Measurements from ENCODE around the gene PLEKHG4B. TPM values are rescaled to one million over a fixed set of nuclear protein-coding genes. Genes with fewer than 3 reads are reported as not detected.
"Not testable (repeated sequence)": the region's sequence is repeated elsewhere in the genome, so short reads cannot be mapped to it uniquely, and the experiment has no call there.

The PLEKHG4B gene
- total and polyA plus RNA-seq, 2 of the 8 experiments (the other 6 are each of a cell fraction or from before 2014, with no cell fraction given), result 31.1 to 43.6 TPM

DNA sequence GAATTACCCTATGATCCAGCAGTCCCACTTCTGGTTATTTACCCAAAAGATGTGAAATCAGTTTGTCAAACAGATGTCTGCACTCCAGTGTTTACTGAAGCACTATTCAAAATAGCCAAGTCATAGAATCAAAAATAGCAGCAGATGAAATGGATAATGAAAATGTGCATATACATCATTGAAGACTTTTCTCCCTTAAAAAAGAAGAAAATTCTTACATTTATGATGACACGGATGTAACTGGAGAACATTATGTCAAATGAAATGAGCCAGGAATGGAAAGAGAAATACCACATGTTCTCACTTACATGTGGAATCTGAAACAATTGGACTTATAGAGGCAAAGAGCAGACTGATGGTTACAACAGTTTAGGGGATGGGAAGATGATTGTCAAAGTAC lies 21.5 kb upstream of the PLEKHG4B start (continued):
- TF ChIP-seq TAF7 (optimal IDR thresholded peaks at IDR 0.05; ENCODE audit: borderline replicate concordance, low read depth, low read length), result no peak
- no peak for TF ChIP-seq RFX5 (IDR thresholded peaks at IDR 0.05; ENCODE audit: borderline replicate concordance, low read depth, low read length)
- no peak for TF ChIP-seq HDAC6 (IDR thresholded peaks at IDR 0.05; ENCODE audit: low read depth, low read length)
- no peak for TF ChIP-seq MAFK (IDR thresholded peaks at IDR 0.05; ENCODE audit: low read depth, low read length)
- no peak for TF ChIP-seq TAF1 (IDR thresholded peaks at IDR 0.05; ENCODE audit: low read depth, low read length)
- TF ChIP-seq YY1 (IDR thresholded peaks at IDR 0.05; ENCODE audit: low read depth, low read length), result no peak

DNA sequence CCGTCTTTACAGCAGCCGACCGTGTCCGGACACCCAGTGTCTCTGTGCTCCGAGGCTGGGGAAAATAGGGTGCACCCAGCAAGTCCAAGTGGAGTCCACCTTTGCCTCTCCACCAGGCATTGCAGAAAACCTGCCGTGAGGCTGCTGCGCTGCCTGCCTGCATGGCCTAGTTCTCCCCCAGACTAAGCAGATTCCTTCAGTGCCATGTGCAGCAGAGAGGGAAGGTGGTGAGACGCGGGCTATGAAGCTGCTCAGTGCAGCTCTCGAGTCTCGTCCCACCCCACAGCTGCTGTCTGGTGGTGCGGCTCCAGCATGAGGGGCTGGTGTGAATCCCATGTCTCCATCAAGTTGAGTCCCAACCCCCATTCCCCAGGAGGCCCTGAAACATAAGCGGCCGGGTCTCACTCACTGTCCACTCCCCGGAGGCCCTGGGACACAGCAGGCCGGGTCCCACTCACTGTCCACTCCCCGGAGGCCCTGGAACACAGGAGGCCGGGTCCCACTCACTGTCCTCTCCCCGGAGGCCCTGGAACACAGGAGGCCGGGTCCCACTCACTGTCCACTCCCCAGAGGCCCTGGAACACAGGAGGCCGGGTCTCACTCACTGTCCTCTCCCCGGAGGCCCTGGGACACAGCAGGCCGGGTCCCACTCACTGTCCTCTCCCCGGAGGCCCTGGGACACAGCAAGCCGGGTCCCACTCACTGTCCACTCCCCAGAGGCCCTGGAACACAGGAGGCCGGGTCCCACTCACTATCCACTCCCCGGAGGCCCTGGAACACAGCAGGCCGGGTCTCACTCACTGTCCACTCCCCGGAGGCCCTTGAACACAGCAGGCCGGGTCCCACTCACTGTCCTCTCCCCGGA lies 19.4 kb upstream of the PLEKHG4B start:
- H4K5ac ChIP-seq (ENCODE audit: insufficient read length, low read depth, low read length); H2BK5ac ChIP-seq (ENCODE audit: low read depth, low read length); H3K14ac ChIP-seq (ENCODE audit: insufficient read length); FAIRE-seq; H3K36me3 ChIP-seq (ENCODE audit: control insufficient read depth in 2 of 4, insufficient read depth in 4 of 4, low read length in 3 of 4); DNase-seq (ENCODE audit: low read depth in 1 of 2, low spot score in 2 of 2); H3K27ac ChIP-seq (ENCODE audit: low read depth, low read length); H2BK120ac ChIP-seq (replicated peaks; ENCODE audit: low read depth, low read length); H3K23me2 ChIP-seq (ENCODE audit: low read depth, low read length); H3K27me3 ChIP-seq (replicated peaks in 1 of 4; ENCODE audit: control insufficient read depth in 3 of 4, extremely low read depth in 1 of 4, insufficient read depth in 3 of 4, low read length in 3 of 4); H4K20me1 ChIP-seq (replicated peaks in 1 of 2; ENCODE audit: control insufficient read depth in 1 of 2, insufficient read depth in 2 of 2, low read length in 2 of 2); H2BK20ac ChIP-seq (ENCODE audit: low read length); H3K4me3 ChIP-seq (ENCODE audit: extremely low read depth in 1 of 4, insufficient read depth in 2 of 4, low read depth in 3 of 4, low read length in 4 of 4); H3K23ac ChIP-seq (ENCODE audit: insufficient read length); H3K9ac ChIP-seq (replicated peaks in 1 of 4; ENCODE audit: extremely low read depth in 1 of 4, low read depth in 3 of 4, low read length in 3 of 4); H3K4ac ChIP-seq (replicated peaks; ENCODE audit: insufficient read length, low read depth, low read length); H4K91ac ChIP-seq (replicated peaks; ENCODE audit: insufficient read length, low read length); H2BK15ac ChIP-seq (ENCODE audit: low read length); H3K9me3 ChIP-seq (ENCODE audit: insufficient read depth in 2 of 2, low read depth in 1 of 2, low read length in 1 of 2); H2AK5ac ChIP-seq (ENCODE audit: low read depth, low read length); H3K79me1 ChIP-seq (ENCODE audit: low read depth, low read length); H3K4me1 ChIP-seq (replicated peaks in 1 of 4; ENCODE audit: control insufficient read depth in 3 of 4, insufficient read depth in 4 of 4, low read length in 3 of 4); H2BK12ac ChIP-seq (ENCODE audit: low read depth, low read length); H2AFZ ChIP-seq (ENCODE audit: low read length); H3K4me2 ChIP-seq (ENCODE audit: insufficient read depth in 1 of 2, low read depth in 2 of 2, low read length in 2 of 2); H3K79me2 ChIP-seq (ENCODE audit: control insufficient read depth in 1 of 2, insufficient read depth in 2 of 2, low read length in 2 of 2); H4K8ac ChIP-seq (ENCODE audit: extremely low read depth, insufficient read depth, low read length); H3K18ac ChIP-seq (ENCODE audit: extremely low read depth, low read length): not testable (repeated sequence)
- POLR2A ChIA-PET (ENCODE audit: partially characterized antibody), result interaction anchor here (1.1 kb wide), 1 partner anchor 20 kb away, joined by 4 read pairs; the partner anchor contains the start of gene PLEKHG4B
- H3K56ac ChIP-seq (replicated peaks; ENCODE audit: insufficient read length, low read depth, low read length), result peak overlapping the region; percentile 25
- WGBS, 2 experiments (ENCODE audit: extremely low coverage in 1 of 2, insufficient coverage in 1 of 2, insufficient read length in 1 of 2, insufficient replicate concordance in 2 of 2, low coverage in 1 of 2, low lambda C conversion rate in 2 of 2, missing lambda C conversion rate in 1 of 2), result 87% methylated on average over 29 of the region's 31 CpGs; no CpG with 5 or more reads in 1 of the 2 experiments
- CTCF ChIA-PET (ENCODE audit: partially characterized antibody), result interaction anchor here (1.3 to 1.6 kb wide), 2 partner anchors 9 to 116 kb away, joined by 3 to 4 read pairs; no protein-coding TSS in a partner anchor
